ENCODE measurements around the gene FLRT2.

The FLRT2 gene

DNA sequence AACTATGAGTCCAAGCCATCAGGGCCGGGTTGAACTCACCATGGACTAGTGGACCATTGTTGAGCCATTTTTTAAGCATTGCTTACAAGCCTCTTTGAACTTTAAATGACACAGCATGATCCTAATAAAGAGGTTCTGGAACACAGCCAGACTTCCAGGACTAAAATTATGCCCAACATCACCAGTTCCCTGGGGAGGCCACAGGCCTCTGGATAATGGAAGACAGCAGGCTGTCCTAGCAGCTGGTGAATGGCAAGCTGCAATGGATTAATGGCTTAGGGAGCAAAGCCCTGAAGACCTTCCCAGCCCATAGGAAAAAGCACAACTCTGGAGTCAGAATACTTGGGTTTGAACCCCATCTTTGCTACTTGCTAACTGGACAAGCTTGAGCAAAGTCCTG, 71.3 kb downstream of the FLRT2 start:
- DNase-seq = no peak

DNA sequence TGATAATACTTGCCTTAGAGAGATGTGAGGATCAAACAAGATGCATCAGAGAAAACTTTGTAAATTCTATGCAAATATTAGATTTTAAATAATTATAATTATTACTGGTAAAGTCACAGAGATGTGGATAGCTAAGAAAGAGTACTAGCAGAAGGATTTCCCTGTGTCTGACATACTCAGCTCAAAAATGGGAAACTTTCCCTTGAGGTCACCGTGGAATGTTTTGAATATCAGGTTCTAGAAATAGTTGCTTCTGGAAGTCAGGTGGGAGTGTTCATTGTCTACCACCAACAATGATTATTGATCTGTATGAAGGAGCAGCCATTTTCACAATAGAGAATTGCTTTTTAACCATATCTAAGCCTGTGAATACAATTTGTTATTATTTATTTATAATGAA, 71.7 kb downstream of the FLRT2 start:
- no peak for DNase-seq

DNA sequence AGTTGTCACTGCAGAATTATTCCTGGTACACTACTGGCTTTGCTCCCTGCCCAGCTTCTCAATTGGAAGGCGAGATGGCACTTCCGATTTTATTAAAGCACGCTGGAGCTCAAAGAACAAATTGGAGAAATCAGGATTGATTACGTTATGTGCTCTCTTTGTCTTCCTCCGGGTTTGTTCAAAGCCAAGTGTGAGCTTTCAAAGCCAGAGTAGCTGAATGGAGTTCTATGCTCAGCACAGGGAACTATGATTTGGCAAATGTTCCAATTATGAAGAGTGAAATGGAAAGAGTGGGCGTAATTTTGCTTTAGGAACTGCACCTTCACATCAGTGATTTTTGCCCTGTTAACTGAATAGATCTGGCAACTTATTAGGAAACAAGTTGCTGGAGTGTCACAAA, 72.4 kb downstream of the FLRT2 start:
- DNase-seq = no peak

DNA sequence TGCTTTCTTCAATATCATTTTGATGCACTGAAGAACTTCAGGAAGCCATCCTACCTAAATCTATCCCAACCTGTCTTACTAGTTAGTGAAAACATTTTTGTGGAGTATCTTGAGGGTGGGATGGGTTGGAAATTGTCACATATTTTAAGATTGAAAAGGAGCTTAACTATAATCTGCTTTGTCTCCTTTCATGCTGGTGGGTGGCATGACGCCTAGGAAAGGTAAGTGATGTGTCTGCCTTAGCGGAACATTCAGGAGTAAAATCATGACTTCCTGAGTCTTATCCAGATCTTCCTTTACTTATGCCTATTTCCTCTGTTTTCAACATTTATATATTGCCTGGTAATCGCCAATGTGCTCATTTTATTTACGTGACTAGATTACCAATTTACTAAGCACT, 74.1 kb downstream of the FLRT2 start:
- no peak for DNase-seq

DNA sequence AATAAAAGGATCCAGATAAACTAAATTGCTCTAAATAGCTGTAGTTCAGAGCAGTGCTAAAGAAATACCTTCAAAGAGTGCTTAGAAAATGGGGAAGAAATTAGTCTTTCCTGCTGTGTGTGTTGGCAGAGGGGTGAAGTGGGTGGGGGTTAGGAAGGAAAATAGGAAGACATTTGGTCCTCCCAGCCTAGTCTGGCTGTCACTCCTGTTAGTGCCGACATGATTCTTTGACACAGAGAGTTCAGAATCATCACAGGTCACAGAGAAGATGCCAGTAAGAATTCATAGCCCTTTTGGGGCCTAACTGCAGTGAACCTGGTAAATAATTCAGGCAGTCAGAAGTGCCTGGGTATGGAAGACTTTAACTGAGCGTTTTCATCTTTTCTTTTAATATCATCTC, 74.8 kb downstream of the FLRT2 start:
- no peak for DNase-seq

DNA sequence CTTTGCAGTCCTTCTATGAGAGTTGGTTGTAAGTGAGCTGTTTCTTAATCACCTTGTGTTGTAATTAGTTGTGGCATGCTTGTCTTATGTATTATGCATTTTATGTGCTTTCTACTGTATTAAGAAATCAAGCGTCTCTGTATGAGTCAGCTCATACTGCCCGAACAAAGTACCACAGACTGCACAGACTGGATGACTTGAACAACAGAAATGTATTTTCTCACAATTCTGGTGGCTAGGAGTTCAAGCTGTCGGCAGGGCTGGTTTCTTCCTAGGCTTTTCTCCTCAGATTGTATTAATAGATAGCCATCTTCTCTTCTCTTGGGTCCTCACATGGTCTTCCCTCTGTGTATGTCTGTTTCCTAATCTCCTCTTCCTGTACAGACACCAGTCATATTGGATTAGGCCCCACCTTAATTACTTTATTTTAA, 77.7 kb downstream of the FLRT2 start:
- DNase-seq = no peak

DNA sequence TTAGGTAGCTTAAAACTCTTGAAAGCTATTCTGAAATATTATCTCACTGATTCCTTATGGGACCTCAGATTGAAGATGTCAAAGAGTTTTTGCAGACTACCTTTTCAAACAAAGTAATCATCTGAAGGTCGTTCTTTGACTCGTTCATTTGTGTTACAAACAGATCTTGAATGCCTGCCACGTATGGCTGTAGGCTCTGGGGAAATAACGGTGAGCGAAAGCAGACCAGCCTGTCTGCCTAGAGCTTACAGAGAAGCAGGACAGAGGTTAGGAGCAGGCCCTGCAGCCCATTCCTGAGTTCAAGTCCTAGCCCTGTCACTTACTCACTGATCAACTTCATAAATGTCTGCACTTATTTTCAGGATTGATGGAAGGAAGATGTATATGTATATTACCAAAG, 83.6 kb downstream of the FLRT2 start:
- no peak for DNase-seq

DNA sequence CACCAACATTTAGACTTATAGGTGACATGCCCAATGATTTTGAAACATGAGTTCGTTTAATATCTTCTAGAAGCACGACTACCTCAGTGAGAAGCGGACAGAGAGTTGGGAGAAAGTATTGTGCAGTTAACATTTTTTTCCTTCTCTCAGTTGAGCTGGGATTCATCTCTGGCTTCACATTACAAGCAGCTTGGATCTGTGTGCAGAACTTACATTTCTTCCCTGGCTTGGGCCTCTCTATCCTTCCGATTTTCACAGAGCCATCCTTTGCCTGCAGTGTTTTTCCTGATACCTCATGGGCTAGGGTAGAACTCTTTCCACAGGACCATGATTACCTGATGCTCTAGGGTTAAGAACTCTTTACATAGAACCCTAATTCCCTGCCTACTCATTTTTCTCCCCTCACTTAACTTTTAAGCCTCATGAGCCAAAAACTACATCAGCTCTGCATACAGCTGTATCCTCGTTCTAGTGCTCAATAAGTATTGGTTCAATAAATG, 86.5 kb downstream of the FLRT2 start:
- DNase-seq = no peak

DNA sequence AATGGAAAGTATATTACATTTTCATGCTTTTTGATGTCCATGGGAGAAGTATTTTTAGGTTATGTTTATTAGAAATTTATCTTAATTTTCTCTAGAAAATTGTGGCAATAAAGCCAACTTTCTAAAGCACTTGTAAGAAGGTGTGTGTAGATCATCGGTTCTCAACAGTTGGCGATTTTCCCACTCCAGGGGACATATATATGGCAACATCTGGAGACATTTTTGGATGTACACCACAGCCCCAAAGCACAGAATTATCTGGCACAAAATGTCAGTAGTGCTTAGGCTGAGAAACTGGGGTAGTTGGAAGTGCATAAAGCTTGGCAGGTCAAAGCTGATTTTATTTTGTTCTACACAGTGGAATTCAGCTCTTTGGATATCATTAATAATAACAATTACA, 86.9 kb downstream of the FLRT2 start:
- DNase-seq = no peak

DNA sequence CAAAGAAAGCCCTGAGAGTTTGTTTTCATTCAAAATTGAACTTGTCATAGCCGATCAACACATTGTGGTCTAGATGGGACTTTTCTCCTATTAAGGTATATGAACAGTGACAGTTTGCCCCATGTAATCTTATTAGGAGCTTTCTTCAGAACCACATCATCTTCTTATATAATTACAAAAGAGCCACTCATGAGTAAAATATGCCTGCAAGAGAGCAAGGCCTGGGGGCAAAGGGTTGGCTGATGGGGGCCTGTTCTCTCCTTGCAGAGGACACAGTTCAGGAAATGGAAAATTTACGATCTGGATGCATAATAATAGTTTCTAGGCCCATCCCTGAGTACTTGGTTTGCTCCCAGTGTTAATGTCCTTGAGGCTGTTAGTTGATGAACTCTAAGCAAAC, 87.8 kb downstream of the FLRT2 start:
- no peak for DNase-seq

DNA sequence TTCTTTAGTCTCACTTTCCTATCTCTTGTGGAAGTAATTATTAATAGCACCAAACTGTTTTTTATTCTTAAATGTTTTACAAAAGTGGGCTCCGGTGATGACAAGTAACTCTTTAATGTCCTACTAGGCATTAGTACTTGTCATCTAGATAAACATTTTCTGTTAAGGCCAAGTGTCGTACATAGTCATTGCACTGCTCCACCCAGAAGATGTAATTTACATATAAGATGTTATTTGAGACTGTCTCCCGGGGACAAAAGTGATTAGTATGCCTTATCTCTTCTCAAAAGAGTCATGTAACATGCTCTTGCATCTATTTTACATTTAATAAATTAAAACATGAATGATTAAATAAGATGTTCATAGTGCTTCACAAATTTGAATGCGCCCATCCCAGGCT, 88.4 kb downstream of the FLRT2 start:
- DNase-seq = no peak

DNA sequence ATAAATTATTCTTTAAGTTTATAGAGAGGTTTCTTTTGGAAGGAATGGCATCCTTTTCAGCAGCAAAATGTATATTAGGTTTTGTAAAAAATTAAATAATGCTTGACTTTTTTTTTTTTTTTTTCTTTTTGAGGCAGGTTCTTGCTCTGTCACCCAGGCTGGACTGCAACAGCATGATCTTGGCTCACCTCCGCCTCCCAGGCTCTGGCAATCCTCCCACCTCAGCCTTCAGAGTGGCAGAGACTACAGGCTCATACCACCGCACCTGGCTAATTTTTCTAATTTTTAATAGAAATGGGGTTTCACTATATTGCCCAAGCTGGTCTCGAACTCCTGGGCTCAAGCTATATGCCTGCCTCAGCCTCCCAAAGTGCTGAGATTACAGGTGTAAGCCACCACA, 89.0 kb downstream of the FLRT2 start:
- no peak for DNase-seq

DNA sequence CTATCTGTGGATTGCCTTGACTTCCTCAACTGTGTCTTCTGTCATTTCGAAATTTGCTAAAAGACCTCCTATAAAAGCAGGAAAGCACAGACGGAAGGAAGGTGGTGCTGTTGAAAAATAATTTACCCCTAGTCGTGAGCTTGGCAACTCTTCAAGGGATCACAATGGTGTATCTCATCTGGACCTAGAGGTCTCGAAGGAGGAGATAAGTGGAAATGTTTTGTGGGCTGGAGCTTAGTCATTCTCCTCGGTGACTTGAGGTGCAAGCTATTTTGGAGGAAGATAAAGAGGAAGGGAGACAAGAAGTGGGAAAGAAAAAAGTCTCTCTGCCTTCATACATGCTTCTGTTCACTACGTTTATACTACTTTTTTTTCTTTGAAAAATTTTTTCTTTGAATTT, 89.9 kb downstream of the FLRT2 start:
- no peak for DNase-seq

DNA sequence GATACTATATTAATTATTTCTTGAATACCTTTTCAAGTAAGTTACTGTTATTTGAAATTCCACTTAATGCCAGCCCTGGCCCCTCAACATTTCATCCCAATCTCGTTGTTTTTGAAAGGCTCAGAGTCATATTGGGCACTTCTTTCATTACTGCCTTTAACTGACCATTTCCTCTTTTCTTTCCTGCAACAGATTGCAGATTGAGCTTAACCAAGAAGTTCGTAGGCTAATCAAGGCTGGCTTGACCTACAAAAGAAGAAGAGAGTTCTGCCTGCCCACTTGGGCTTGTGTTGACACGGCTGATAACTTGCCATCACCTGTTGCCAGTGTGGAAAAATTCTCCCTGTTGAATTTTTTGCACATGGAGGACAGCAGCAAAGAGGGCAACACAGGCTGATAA, 91.0 kb downstream of the FLRT2 start:
- DNase-seq = no peak

DNA sequence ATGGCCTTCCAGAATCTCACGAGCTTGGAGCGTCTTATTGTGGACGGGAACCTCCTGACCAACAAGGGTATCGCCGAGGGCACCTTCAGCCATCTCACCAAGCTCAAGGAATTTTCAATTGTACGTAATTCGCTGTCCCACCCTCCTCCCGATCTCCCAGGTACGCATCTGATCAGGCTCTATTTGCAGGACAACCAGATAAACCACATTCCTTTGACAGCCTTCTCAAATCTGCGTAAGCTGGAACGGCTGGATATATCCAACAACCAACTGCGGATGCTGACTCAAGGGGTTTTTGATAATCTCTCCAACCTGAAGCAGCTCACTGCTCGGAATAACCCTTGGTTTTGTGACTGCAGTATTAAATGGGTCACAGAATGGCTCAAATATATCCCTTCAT, 92.2 kb downstream of the FLRT2 start:
- no peak for DNase-seq

DNA sequence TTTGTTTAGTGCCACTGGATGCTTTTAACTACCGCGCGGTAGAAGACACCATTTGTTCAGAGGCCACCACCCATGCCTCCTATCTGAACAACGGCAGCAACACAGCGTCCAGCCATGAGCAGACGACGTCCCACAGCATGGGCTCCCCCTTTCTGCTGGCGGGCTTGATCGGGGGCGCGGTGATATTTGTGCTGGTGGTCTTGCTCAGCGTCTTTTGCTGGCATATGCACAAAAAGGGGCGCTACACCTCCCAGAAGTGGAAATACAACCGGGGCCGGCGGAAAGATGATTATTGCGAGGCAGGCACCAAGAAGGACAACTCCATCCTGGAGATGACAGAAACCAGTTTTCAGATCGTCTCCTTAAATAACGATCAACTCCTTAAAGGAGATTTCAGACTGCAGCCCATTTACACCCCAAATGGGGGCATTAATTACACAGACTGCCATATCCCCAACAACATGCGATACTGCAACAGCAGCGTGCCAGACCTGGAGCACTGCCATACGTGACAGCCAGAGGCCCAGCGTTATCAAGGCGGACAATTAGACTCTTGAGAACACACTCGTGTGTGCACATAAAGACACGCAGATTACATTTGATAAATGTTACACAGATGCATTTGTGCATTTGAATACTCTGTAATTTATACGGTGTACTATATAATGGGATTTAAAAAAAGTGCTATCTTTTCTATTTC, 93.2 kb downstream of the FLRT2 start:
- DNase-seq = no peak

DNA sequence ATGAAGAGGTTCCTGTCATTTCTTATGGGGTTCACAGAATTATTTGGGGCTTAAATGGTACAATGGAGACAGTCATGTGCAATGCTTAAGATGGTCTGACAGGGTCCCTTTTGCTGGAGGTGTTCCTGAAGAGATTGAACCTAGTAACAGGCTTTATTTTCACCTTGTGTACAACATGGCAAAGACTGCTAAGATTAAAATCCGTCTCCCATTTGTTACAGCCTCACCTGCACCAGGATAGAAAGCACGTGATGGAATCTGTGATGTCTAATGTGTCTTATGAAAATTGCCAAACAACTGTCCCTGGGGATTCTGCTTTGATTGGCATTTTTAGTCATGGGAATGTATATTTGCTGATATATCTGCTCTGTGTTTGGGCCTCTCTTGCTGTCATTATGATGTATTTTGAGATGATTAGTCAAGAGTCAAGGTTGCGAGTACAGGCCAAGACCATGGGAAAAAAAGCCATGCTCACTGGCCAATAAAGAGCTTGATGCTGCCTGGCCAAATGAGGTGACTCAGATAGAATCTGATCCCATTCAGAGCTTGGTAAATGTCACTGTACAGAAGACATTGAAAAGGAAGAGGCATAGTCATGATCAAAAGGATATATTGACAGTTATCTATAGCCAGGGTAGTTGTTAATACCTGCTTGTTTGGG, 96.1 kb downstream of the FLRT2 start:
- DNase-seq = no peak

DNA sequence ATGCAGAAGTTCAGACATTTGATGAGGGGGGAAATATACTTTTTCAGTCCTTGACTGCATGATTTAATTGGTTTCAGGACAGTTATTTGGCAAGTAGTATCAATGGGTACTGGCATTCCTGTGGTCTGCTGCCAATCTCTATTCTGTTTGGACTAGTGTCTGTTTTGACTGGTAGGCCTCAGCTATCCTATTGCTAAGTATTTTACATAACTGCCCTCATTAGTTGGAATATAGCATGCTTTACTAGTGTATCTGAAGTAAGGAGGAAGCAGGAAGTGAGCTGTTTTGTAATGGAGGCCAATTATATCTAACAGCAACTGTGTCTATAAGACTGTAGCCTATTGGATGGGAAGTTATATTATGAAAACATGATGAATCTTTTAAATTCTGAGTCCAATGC, 104.3 kb downstream of the FLRT2 start:
- DNase-seq = no peak

DNA sequence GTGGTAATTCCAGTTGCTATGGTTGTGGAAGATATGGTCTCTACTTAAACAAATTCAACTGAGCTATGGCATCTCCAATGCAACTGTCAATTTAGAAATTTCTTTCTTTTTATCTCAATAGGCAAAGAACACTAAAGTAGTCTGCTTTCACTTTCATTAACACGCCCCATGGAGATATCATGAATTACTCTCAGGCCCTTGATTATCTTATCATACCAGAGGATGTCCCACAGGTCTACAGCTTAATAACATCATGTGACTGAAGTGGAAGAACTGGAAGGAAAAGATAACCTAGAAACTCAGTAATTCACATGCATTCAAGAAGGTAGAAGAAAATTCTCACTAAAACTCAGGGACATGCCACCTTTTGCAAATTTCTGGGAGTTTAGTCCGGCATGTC, 114.3 kb downstream of the FLRT2 start:
- no peak for DNase-seq

DNA sequence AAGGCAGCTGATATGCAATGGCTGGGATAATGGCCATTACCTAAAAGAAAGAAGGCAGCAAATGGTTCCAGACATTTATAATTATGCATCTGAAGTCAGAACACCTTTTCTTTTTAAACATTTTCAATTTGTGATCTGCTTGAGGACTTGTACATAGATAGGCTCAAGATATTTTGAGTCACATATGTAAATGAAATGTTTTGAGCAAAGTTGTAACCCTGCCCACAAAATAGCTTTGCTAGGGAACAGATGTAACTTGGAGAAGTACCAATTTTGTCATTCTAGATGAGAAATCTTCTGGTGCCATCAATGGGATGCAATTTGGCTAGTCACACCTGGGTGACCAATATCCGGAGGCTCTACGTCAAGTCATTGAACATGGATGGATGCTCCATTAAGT, 123.1 kb downstream of the FLRT2 start:
- no peak for DNase-seq

DNA sequence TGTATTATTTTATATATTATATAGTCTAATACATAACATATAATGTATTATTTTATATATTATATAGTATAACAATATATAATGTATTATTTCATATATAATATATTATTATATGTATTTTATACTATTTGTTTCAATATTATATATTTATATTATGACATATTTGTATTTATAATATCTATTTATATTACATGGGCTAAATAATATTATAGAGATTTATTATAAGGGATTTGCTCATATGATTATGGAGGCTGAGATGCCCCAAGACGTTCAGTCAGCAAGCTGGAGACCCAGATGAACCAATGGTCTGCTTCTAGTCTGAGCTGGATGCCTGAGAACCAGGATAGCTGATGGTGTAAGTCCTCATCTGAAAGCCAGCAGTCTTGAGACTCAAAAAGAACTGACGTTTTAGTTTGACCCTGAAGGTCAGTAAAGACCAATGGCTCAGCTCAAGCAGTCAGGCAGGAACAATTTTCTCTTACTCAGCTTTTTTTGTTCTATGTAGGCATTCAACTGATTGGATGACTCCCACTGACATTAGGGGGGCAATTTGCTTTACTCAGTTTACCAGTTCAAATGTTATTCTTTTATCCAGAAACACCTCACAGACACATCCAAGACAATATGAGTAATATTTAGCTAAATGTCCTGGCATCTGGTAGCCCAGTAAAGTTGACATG, 130.4 kb downstream of the FLRT2 start:
- DNase-seq = no peak

DNA sequence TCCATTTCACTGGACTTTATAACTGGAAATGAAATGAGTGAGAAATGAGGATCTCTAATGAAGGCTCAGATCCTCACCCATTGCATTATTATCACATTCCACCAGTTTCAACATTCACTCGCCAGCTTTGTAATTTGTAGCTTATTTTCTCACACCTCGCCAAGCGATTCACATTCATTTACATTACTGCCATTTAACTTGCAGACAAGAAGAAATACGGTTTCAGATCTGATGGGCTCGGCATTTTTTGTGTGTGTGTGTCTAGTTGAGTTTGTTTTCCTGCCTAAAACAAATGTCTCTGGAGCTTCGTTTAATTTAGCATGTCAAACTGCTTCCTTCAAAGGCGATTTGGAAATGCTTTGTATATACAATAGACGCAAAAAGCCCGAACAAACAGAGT, 132.2 kb downstream of the FLRT2 start:
- DNase-seq = no peak

DNA sequence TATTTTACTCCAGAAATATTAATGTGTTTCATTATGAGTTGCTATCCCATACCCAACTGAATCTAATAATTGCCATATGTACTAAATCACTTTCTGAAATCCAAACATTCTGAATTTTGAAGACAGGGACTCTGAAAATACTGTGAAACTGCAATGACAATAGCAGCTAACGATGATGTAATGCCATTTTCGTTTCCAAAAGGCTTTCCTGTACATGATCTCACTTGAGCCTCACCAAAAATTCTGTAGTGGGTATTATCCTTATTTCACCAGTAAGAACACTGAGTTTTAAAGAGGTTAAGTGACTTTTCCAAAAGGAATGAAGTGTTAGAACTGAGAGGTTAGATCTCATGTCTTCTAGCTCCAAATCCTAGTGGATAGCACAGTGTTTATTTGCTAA, 133.3 kb downstream of the FLRT2 start:
- no peak for DNase-seq

DNA sequence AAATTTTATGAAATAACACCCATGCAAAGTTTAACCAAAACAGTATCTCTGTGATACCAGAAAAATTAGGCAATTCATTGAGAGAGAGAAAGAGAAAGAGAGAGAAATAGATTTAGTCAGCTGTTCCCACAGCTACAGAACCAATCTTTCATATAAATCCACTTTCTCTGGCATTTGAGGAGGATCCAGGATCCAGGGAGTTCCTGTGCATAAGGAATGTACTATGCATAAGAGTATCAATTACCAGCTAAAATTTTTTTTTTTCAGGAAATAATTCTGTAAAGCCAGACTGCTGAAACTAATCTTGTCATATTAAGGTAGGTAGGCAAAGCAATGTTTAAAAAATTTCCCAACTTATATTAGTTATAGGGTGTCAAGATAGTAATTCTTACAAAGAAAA, 133.7 kb downstream of the FLRT2 start:
- DNase-seq = no peak
